ENCODE data around the gene INTS15. TPM values are rescaled to one million over a fixed set of nuclear protein-coding genes. Genes with fewer than 3 reads are reported as not detected.

The INTS15 gene
- total RNA-seq, 1 experiment from 2014 or later = 29.6 TPM

- Histone ChIP-seq H3K9me3 (no peaks in the 10 kb centered on the region), H3K4me3 (ENCODE audit: low read depth, low read length) (no peak overlapping the region), H3K36me3 (ENCODE audit: control insufficient read depth, insufficient read depth, low read length) (no peaks in the 10 kb centered on the region), H3K4me1 (no peaks in the 10 kb centered on the region), H3K27me3 (replicated peaks; ENCODE audit: control insufficient read depth, insufficient read depth, low read length) (no peaks in the 10 kb centered on the region)
- no peak overlapping the region for H3K27ac Mint-ChIP-seq (ENCODE audit: unreplicated experiment)
- H3K9me3 Mint-ChIP-seq (ENCODE audit: unreplicated experiment) = no peaks in the 10 kb centered on the region
- ChIA-PET CTCF (interaction anchor here (0.7 kb wide), 1 partner anchor 84 kb away, joined by 3 read pairs; no protein-coding TSS in a partner anchor), POLR2A (no interaction called here)
- no peaks in the 10 kb centered on the region for H3K4me1 Mint-ChIP-seq (ENCODE audit: low read depth, unreplicated experiment)
- TF ChIP-seq CTCF (IDR thresholded peaks at IDR 0.05; ENCODE audit: insufficient read depth in 1 of 2, low read depth in 1 of 2, low read length in 1 of 2, severe bottlenecking in 1 of 2, unreplicated experiment in 1 of 2) = no peak
- DNase-seq = no peak
- H3K4me3 Mint-ChIP-seq (ENCODE audit: unreplicated experiment) = no peak overlapping the region
- peaks cover 3% of the 10 kb centered on the region for H3K27me3 Mint-ChIP-seq (ENCODE audit: insufficient read depth, unreplicated experiment)
- no TSS peak for BruUV-seq (replicated peaks)
- intact Hi-C loops (cut with micrococcal nuclease; ENCODE audit: unreplicated experiment) = no loop called here
- no peaks in the 10 kb centered on the region for H3K36me3 Mint-ChIP-seq (ENCODE audit: insufficient read depth, unreplicated experiment)
Measured at GRCh38 chr7:6546498-6547251, 43.1 kb upstream of the INTS15 start.

GRCh38 chr7:6547400-6547799 is 42.4 kb upstream of the INTS15 start:
- H3K36me3 ChIP-seq (ENCODE audit: control insufficient read depth, insufficient read depth, low read length) = no peaks in the 10 kb centered on the region
- no peak for TF ChIP-seq CTCF (IDR thresholded peaks at IDR 0.05; ENCODE audit: insufficient read depth in 1 of 2, low read depth in 1 of 2, low read length in 1 of 2, severe bottlenecking in 1 of 2, unreplicated experiment in 1 of 2)
- DNase-seq = no peak
- BruUV-seq (replicated peaks) = no TSS peak
- no peaks in the 10 kb centered on the region for H3K4me1 ChIP-seq
- no peaks in the 10 kb centered on the region for H3K4me1 Mint-ChIP-seq (ENCODE audit: low read depth, unreplicated experiment)
- H3K36me3 Mint-ChIP-seq (ENCODE audit: insufficient read depth, unreplicated experiment) = no peaks in the 10 kb centered on the region
- intact Hi-C loops (cut with micrococcal nuclease; ENCODE audit: unreplicated experiment) = no loop called here
- ChIA-PET POLR2A (no interaction called here), CTCF (interaction anchor here (0.7 kb wide), 1 partner anchor 83 kb away, joined by 3 read pairs; no protein-coding TSS in a partner anchor)
- H3K4me3 Mint-ChIP-seq (ENCODE audit: unreplicated experiment) = no peak overlapping the region
- no peaks in the 10 kb centered on the region for H3K9me3 ChIP-seq
- no peak overlapping the region for H3K27ac Mint-ChIP-seq (ENCODE audit: unreplicated experiment)
- no peaks in the 10 kb centered on the region for H3K9me3 Mint-ChIP-seq (ENCODE audit: unreplicated experiment)
- H3K27me3 ChIP-seq (replicated peaks; ENCODE audit: control insufficient read depth, insufficient read depth, low read length) = no peaks in the 10 kb centered on the region
- H3K4me3 ChIP-seq (ENCODE audit: low read depth, low read length) = no peak overlapping the region
- H3K27me3 Mint-ChIP-seq (ENCODE audit: insufficient read depth, unreplicated experiment) = peaks cover 3% of the 10 kb centered on the region

- ChIA-PET CTCF (no interaction called here), POLR2A (no interaction called here)
- Histone ChIP-seq H3K4me1 (no peaks in the 10 kb centered on the region), H3K36me3 (ENCODE audit: control insufficient read depth, insufficient read depth, low read length) (no peaks in the 10 kb centered on the region), H3K4me3 (ENCODE audit: low read depth, low read length) (no peak within 1 kb of the TSS), H3K9me3 (no peaks in the 10 kb centered on the region), H3K27me3 (replicated peaks; ENCODE audit: control insufficient read depth, insufficient read depth, low read length) (no peaks in the 10 kb centered on the region)
- no peaks in the 10 kb centered on the region for H3K36me3 Mint-ChIP-seq (ENCODE audit: insufficient read depth, unreplicated experiment)
- no peak within 1 kb of the TSS for H3K27ac Mint-ChIP-seq (ENCODE audit: unreplicated experiment)
- no peak for DNase-seq
- intact Hi-C loops (cut with micrococcal nuclease; ENCODE audit: unreplicated experiment) = no loop called here
- no peaks in the 10 kb centered on the region for H3K9me3 Mint-ChIP-seq (ENCODE audit: unreplicated experiment)
- BruUV-seq (replicated peaks) = no TSS peak
- no peak for TF ChIP-seq CTCF (IDR thresholded peaks at IDR 0.05; ENCODE audit: insufficient read depth in 1 of 2, low read depth in 1 of 2, low read length in 1 of 2, severe bottlenecking in 1 of 2, unreplicated experiment in 1 of 2)
- peaks cover 3% of the 10 kb centered on the region for H3K27me3 Mint-ChIP-seq (ENCODE audit: insufficient read depth, unreplicated experiment)
- no peak within 1 kb of the TSS for H3K4me3 Mint-ChIP-seq (ENCODE audit: unreplicated experiment)
- H3K4me1 Mint-ChIP-seq (ENCODE audit: low read depth, unreplicated experiment) = no peaks in the 10 kb centered on the region
Measured at GRCh38 chr7:6551016-6551511, 38.8 kb upstream of the INTS15 start, which contains the start of gene GRID2IP. TSS of gene GRID2IP (minus strand) at chr7:6551461. CDS start at chr7:6551436, 25 bp downstream.

Data from Caco-2 (cell line).